ENCODE results near the gene CALHM3.
"Not testable (repeated sequence)": the region's sequence is repeated elsewhere in the genome, so short reads cannot be mapped to it uniquely, and the experiment has no call there.

The CALHM3 gene

DNA sequence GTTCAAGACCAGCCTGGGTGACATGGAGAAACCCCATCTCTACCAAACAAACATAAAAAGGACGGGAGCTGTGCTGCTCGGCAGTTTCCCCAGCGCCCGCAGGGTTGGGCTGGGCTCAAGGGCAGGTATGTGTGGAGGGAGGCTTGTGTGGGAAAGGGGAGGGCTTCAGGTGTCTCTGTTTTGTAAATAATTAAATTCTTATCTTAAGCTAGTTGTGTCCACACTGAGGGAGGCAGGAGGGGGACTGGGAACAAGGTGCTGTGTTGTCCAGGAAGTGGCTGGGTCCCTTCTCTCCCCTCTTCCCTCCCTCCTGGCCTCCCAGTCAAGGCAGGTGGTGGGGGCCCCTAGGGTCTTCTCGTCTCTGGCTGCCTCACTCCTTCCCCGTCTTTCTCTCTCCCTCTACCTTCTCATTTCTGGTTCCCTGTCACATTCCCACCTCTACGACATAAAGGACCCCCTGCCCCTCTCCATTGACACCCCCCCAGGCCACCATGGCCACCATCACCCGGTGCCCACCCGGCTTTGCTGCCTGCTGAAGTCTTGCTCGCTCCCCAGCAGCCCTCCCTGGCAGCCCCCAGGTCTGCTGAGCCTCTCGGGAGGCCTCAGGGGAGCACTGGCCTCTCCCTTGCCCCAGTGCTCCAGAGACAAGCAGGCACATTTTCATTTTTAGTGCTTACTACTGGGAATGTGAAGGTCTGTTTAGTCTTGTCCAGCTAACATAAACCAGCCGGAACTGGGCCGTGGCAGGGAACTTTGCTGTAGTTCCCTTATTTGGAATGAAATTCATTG, 33.7 kb upstream of the CALHM3 start:
- no CpG with 5 or more reads among the region's 13 CpGs for WGBS (ENCODE audit: insufficient coverage, insufficient read length)
- Histone ChIP-seq H3K27ac (ENCODE audit: low read length) (no peak overlapping the region), H3K27me3 (ENCODE audit: control insufficient read depth, insufficient read depth, low read length) (no peaks in the 10 kb centered on the region)

DNA sequence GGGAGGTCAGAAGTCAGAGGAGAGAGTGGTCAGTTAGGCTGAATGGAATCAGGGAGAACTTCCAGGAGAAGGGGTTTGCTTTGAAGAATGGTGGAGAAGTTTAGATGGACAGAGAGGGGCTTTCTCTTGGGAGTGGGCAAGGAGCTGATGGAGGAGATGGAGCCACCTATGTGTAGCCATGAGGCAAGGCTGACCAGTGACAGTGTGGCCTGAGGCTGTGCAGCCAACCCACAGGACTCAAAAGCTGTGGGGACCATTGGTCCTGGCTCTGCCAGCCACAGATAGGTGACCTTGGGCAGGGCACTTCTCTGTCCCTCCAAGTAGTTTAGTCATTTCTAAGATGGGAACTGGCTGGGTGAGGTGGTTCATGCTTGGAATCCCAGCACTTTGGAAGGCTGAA, 33.1 kb upstream of the CALHM3 start:
- no peak for DNase-seq (ENCODE audit: low read depth, low spot score)
- no peaks in the 10 kb centered on the region for H3K36me3 ChIP-seq (ENCODE audit: control insufficient read depth, insufficient read depth, low read length)
- no peaks in the 10 kb centered on the region for H3K4me1 ChIP-seq (ENCODE audit: control insufficient read depth, insufficient read depth, low read length)
- H3K27ac ChIP-seq (ENCODE audit: low read length), result no peak overlapping the region
- no peaks in the 10 kb centered on the region for H3K9me3 ChIP-seq (ENCODE audit: control insufficient read depth, insufficient read depth, low read length)
- no peaks in the 10 kb centered on the region for H3K27me3 ChIP-seq (ENCODE audit: control insufficient read depth, insufficient read depth, low read length)
- H3K4me3 ChIP-seq (ENCODE audit: low read length), result no peak overlapping the region

More for the DNA sequence above, 33.7 kb upstream of the CALHM3 start:
- Histone ChIP-seq H3K36me3 (ENCODE audit: control insufficient read depth, insufficient read depth, low read length) (0 out of 2 replicates have a peak, but pooled peaks cover 3% of the 10 kb centered on the region), H3K9me3 (ENCODE audit: control insufficient read depth, insufficient read depth, low read length) (no peaks in the 10 kb centered on the region), H3K4me3 (ENCODE audit: low read length) (no peak overlapping the region), H3K4me1 (ENCODE audit: control insufficient read depth, insufficient read depth, low read length) (no peaks in the 10 kb centered on the region; the same call in 1 of the 2 replicates)
- no peak for DNase-seq (ENCODE audit: low read depth, low spot score)

DNA sequence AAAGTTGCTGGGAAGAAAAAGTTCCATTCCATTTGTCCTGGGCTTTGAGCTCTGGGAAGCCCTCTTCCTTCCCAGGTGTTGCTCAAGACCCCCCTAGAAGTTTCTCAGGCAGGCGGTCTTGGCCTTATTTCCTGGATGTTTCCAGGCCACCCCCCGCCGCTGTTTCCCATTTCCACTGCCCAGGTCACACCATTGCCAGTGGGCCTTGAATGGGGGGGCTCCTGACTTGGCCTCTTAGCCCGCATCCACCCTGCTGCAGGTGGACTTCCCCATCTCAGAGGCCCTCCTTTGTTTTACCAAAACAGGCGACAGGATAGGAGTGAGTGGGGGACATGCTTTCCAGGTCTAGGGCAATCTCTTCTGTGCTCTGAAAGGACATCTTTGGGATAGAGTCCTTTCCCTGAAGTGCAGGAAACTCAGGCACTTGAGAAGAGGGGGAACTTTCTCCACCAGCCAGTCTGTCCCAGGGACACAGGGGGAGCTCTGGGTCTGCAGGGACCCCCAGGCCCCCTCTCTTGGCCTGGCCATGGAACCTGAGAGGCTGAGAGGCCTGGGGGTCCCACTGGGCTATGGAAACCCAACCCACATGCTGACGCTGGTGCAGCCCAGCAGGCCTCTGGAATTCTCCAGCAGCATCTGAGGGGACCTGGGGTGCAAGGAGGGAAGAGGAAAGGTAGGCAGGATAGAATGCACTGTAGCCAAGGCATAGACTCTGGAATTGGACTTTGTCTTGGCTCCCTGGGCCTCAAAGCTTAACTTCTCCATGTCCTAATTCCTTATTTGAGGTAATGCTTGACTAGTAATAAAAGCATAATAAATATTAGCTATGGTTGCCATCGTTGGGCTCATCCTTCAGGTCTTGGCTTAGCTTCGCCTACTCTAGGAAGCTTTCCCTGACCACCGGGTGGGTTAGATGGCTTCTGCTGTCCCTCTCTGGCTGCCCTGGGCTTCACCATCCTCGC, 32.0 kb upstream of the CALHM3 start:
- H3K4me3 ChIP-seq (ENCODE audit: low read length), result no peak overlapping the region
- no peaks in the 10 kb centered on the region for H3K36me3 ChIP-seq (ENCODE audit: control insufficient read depth, insufficient read depth, low read length)
- no peaks in the 10 kb centered on the region for H3K4me1 ChIP-seq (ENCODE audit: control insufficient read depth, insufficient read depth, low read length)
- DNase-seq (ENCODE audit: low read depth, low spot score), result no peak
- H3K27me3 ChIP-seq (ENCODE audit: control insufficient read depth, insufficient read depth, low read length), result no peaks in the 10 kb centered on the region
- WGBS (ENCODE audit: insufficient coverage, insufficient read length), result no CpG with 5 or more reads among the region's 10 CpGs
- no peaks in the 10 kb centered on the region for H3K9me3 ChIP-seq (ENCODE audit: control insufficient read depth, insufficient read depth, low read length)
- no peak overlapping the region for H3K27ac ChIP-seq (ENCODE audit: low read length)

DNA sequence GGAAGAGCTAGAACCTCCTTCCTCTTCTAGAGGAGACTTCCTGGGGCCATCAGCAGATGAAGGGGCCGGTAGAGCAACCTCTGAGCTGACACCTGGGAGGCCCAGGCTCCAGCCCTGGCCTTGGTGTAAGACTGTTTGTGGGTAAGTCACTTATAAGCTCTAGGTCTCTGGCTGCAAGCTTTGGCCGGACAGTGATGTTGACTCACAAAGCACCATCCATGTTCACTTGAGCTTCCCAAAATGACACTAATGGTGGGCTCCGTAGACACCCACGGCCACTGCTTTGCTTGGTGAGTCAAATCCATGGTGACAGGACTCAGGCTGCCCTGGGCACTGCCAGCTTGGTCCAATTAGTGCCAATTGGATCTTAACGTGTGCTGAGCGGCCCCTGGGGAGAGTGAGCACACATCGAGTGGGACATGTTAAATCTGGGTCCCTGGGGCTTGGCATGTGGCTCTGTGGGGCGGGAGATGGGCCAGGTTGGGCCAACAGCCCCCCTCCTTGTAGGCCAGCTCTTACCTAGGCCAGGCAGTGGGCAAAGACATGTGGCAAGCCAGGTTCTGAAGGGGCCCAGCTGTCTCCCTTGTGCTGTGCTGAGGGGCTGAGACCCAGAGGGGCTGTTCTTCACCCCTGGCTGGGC, 31.1 kb upstream of the CALHM3 start:
- Histone ChIP-seq H3K4me1 (ENCODE audit: control insufficient read depth, insufficient read depth, low read length) (no peaks in the 10 kb centered on the region), H3K27ac (ENCODE audit: low read length) (no peak overlapping the region), H3K27me3 (ENCODE audit: control insufficient read depth, insufficient read depth, low read length) (no peaks in the 10 kb centered on the region), H3K36me3 (ENCODE audit: control insufficient read depth, insufficient read depth, low read length) (no peaks in the 10 kb centered on the region), H3K4me3 (ENCODE audit: low read length) (no peak overlapping the region), H3K9me3 (ENCODE audit: control insufficient read depth, insufficient read depth, low read length) (no peaks in the 10 kb centered on the region)
- WGBS (ENCODE audit: insufficient coverage, insufficient read length), result no CpG with 5 or more reads among the region's 8 CpGs
- no peak for DNase-seq (ENCODE audit: low read depth, low spot score)

DNA sequence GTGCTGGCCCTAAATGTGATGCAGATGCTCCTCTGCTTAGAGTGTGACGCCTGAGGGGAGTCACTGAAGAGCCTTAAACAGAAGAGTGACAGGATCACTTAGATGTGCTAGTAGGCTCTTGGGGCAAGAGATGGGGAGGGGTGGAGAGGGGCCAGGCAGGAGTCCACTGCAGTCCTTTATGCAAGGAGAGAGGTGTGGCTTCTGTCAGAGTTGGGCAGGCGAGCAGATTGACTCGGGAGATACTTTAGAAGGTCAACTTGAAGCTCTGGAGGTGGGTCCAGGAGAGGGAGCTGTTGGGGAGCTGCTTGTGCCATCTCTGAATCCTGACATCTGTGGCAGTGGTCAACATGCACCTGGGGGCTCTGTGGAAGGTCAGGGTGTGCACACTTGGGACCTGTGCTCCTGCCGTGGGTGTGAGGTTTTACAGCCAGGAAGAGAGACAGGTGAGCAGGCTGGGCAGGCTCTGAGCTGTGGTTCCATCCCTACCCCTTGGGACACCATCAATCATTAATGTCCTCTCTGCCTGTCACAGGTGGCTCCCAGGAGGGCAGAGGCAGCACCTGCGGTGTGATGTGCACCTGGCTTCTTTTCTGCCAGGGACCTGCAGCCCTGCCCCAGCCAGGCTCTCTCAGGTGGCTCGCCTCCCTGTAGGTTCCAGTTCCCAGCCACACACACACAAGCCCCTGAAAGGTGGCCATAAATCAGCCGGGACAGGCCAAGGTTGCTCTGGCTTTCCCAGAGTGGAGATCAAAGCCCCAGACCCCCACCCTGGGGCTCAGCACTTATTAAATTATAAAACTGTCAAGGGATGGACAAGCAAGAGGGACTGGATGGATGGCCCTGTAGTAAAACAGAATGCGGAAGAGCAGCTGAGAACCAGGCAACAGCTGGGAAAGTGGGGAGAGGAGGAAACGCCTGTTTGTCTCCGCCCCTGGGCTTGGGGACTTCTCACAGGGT, 28.5 kb upstream of the CALHM3 start:
- Histone ChIP-seq H3K27ac (ENCODE audit: low read length) (no peak overlapping the region), H3K9me3 (ENCODE audit: control insufficient read depth, insufficient read depth, low read length) (no peaks in the 10 kb centered on the region), H3K4me1 (ENCODE audit: control insufficient read depth, insufficient read depth, low read length) (no peaks in the 10 kb centered on the region), H3K4me3 (ENCODE audit: low read length) (no peak overlapping the region), H3K36me3 (ENCODE audit: control insufficient read depth, insufficient read depth, low read length) (no peaks in the 10 kb centered on the region), H3K27me3 (ENCODE audit: control insufficient read depth, insufficient read depth, low read length) (no peaks in the 10 kb centered on the region)
- no peak for DNase-seq (ENCODE audit: low read depth, low spot score)
- WGBS (ENCODE audit: insufficient coverage, insufficient read length), result no CpG with 5 or more reads among the region's 10 CpGs

DNA sequence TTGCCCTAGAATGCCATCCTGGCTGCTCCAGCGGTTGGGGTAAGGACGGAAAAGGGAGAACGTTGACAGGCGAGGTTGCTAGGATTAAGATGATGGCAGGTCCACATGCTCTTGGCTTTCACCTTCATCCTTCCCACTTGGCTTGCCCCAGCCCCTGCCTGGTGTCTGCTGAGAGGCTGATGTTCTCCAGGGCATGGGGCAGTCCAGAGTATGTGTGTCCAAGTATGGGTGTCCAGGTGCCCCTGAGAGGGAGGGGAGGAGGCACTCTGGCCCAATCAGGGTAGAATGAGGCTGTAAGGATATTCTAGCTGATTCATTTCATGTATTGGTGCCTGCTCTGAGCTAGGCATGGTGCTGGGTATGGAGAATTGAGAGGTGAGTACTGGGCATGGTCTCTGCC, 27.0 kb upstream of the CALHM3 start:
- Histone ChIP-seq H3K27me3 (ENCODE audit: control insufficient read depth, insufficient read depth, low read length) (no peaks in the 10 kb centered on the region), H3K27ac (ENCODE audit: low read length) (no peak overlapping the region), H3K36me3 (ENCODE audit: control insufficient read depth, insufficient read depth, low read length) (no peaks in the 10 kb centered on the region), H3K4me3 (ENCODE audit: low read length) (no peak overlapping the region), H3K4me1 (ENCODE audit: control insufficient read depth, insufficient read depth, low read length) (no peaks in the 10 kb centered on the region), H3K9me3 (ENCODE audit: control insufficient read depth, insufficient read depth, low read length) (no peaks in the 10 kb centered on the region)
- no peak for DNase-seq (ENCODE audit: low read depth, low spot score)
- WGBS (ENCODE audit: insufficient coverage, insufficient read length), result no CpG with 5 or more reads among the region's 4 CpGs

DNA sequence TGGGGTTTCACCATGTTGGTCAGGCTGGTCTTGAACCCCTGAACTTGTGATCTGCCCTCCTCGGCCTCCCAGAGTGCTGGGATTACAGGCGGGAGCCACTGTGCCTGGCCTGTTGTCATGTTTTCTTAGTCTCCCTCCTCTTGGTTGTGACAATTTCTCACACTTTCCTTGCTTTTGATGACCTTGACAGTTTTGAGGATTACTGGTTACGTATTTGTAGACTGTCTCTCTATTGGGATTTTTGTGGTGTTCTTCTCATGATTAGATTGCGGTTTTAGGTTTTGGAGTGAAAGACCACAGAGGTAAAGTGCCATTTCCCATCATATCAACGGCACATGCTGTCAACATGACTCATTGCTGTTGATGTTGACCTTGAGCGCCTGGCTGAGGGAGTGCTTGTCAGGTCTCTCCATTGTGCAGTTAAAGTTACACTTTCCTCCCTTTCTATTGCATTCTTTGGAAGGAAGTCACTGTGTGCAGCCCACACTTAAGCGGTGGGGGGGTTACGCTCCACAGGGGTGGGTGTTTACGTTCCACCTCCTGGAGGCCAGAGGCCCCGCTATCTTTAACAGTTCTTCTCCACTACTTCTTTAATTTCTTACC, 25.2 kb upstream of the CALHM3 start:
- H3K4me3 ChIP-seq (ENCODE audit: low read length), result no peak overlapping the region
- H3K27me3 ChIP-seq (ENCODE audit: control insufficient read depth, insufficient read depth, low read length), result no peaks in the 10 kb centered on the region
- DNase-seq (ENCODE audit: low read depth, low spot score), result no peak
- no peak overlapping the region for H3K27ac ChIP-seq (ENCODE audit: low read length)
- no CpG with 5 or more reads among the region's 10 CpGs for whole genome bisulfite sequencing (ENCODE audit: insufficient coverage, insufficient read length)
- no peaks in the 10 kb centered on the region for H3K4me1 ChIP-seq (ENCODE audit: control insufficient read depth, insufficient read depth, low read length)
- no peaks in the 10 kb centered on the region for H3K36me3 ChIP-seq (ENCODE audit: control insufficient read depth, insufficient read depth, low read length)
- no peaks in the 10 kb centered on the region for H3K9me3 ChIP-seq (ENCODE audit: control insufficient read depth, insufficient read depth, low read length)

DNA sequence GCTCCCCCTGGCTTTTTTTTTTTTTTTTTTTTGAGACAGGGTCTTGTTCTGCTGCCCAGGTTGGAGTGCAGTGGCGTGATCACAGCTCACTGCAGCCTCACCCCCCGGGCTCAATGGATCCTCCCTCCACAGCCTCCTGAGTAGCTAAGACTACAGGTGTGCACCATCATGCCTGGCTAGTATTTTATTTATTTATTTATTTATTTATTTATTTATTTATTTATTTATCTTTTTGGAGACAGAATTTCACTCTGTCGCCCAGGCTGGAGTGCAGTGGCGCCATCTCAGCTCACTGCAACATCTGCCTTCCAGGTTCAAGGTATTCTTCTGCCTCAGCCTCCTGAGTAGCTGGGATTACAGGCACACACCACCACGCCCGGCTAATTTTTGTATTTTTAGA, 24.7 kb upstream of the CALHM3 start:
- H3K9me3 ChIP-seq (ENCODE audit: control insufficient read depth, insufficient read depth, low read length); DNase-seq (ENCODE audit: low read depth, low spot score); H3K4me3 ChIP-seq (ENCODE audit: low read length); H3K36me3 ChIP-seq (ENCODE audit: control insufficient read depth, insufficient read depth, low read length); H3K27me3 ChIP-seq (ENCODE audit: control insufficient read depth, insufficient read depth, low read length); H3K27ac ChIP-seq (ENCODE audit: low read length); H3K4me1 ChIP-seq (ENCODE audit: control insufficient read depth, insufficient read depth, low read length): not testable (repeated sequence)
- no CpG with 5 or more reads among the region's 6 CpGs for WGBS (ENCODE audit: insufficient coverage, insufficient read length)

DNA sequence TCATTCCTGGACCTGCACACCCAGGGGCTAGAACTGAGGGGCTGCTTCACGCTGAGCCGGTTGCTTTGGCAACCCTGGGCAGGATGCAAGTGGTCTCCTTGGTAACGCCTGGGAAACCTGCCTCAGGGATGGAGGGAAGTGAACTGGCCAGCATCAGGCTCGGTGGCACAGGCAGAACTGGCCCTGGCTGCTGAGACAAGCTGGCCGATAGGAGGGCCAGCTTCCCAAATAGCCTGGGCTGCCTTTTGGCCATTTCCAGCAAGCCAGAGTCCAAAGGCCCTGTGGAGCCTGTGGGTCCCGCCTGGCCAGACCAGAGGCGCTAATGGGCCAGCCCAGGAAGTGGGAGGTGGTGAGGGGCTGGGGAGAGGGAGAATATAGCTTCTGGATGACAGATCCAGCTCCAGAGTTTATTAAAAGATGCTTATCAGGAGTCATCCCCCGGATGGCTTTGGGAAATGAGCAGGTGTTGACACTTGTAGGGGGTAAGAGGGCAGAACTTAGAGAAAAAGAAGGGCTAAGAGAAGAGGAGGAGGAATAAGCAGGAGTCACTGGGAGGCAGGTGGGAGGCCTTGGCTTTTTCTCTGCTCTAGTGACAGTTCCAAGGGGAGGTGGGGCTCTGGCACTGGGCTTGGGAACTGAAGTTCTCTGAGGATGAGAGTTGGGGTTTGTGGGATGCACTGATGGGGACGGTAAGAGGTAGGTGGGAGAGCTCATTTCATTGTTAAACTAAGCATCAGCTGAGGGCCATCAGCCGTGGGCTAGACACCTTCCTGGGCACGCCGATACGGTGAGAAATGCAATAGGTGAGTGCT, 24.0 kb upstream of the CALHM3 start:
- no peak overlapping the region for H3K27ac ChIP-seq (ENCODE audit: low read length)
- H3K27me3 ChIP-seq (ENCODE audit: control insufficient read depth, insufficient read depth, low read length), result no peaks in the 10 kb centered on the region
- no CpG with 5 or more reads among the region's 13 CpGs for WGBS (ENCODE audit: insufficient coverage, insufficient read length)
- no peak overlapping the region for H3K4me3 ChIP-seq (ENCODE audit: low read length)
- H3K4me1 ChIP-seq (ENCODE audit: control insufficient read depth, insufficient read depth, low read length), result no peaks in the 10 kb centered on the region
- DNase-seq (ENCODE audit: low read depth, low spot score), result no peak
- no peaks in the 10 kb centered on the region for H3K9me3 ChIP-seq (ENCODE audit: control insufficient read depth, insufficient read depth, low read length)
- no peaks in the 10 kb centered on the region for H3K36me3 ChIP-seq (ENCODE audit: control insufficient read depth, insufficient read depth, low read length)

Measured in iPS DF 6.9 (cell line).